ENCODE results near the gene OLFML1. TPM values are rescaled to one million over a fixed set of nuclear protein-coding genes. Genes with fewer than 3 reads are reported as not detected.

OLFML1 gene
- total RNA-seq, 2 experiments from 2014 or later, result not detected

GRCh38 chr11:7538466-7539454 is 53.5 kb downstream of the OLFML1 start:
- peaks cover 96% of the 10 kb centered on the region for H3K79me2 ChIP-seq (ENCODE audit: insufficient read depth, low read depth, low read length)
- H3K27ac ChIP-seq (ENCODE audit: low read depth, low read length, poor library complexity, severe bottlenecking), result no peak overlapping the region
- no TSS peak for BruUV-seq (replicated peaks)
- no peak overlapping the region for H2AFZ ChIP-seq (ENCODE audit: low read length)
- H3K4me2 ChIP-seq (ENCODE audit: low read length), result no peak overlapping the region
- H3K9me2 ChIP-seq (ENCODE audit: insufficient read depth, low read length), result no peaks in the 10 kb centered on the region
- no peak for DNase-seq (ENCODE audit: low spot score)
- H4K20me1 ChIP-seq (ENCODE audit: insufficient read depth, low read length), result peaks cover 60% of the 10 kb centered on the region; the same call in 1 of the 2 replicates
- H3K36me3 ChIP-seq (ENCODE audit: insufficient read depth, low read length), result peaks cover 55% of the 10 kb centered on the region
- intact Hi-C loops (cut with micrococcal nuclease; ENCODE audit: unreplicated experiment), result no loop called here
- H3K9me3 ChIP-seq (ENCODE audit: low read length), result no peaks in the 10 kb centered on the region
- CTCF ChIA-PET (ENCODE audit: unreplicated experiment), result no interaction called here
- TF ChIP-seq EZH2phosphoT487 (IDR thresholded peaks at IDR 0.05; ENCODE audit: borderline replicate concordance, low read depth, low read length), result no peak
- POLR2A ChIA-PET, result interaction anchor here (1.2 to 1.7 kb wide), 3 partner anchors 8 to 18 kb away, joined by 3 to 5 read pairs (median 3); no protein-coding TSS in a partner anchor
- peaks cover 23% of the 10 kb centered on the region for H3K4me1 ChIP-seq (ENCODE audit: insufficient read depth, low read length, poor library complexity, severe bottlenecking)
- H3K4me3 ChIP-seq (ENCODE audit: low read depth, low read length, poor library complexity, severe bottlenecking), result no peak overlapping the region

DNA sequence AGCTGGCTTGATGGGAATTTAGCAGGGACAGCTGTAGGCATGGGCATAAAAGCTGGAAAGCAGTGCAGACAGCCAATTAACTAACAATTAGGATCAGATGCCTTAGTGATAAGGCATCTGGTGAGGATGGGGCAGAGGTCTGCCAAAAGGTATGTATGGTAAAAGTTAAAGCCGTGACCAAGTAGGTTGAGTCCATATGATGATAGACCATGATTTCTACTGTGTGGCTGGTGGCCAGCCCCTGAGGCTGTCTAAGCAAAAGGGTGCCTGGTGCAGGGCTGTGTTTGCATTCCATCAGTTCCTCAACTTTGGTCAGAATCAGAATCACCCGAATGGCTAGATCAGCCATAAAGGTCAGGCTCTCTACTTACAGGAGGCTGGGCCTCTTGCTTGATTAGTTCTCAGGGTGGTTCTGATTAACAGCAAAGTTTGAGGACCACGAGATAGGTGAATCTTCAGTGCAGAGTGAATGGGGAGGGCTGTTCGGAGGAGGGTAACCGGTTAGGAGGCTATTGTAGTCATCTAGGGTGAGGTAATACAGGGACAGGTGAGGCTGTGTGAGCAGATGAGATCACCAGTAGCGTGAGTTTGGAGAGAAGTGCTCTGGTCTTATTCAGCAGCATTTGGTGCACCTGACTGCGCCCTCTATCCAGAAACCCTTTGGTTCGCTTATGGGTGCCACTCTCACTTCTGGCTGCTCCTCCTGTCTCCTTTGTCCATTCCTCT is 55.7 kb downstream of the OLFML1 start:
- H3K4me2 ChIP-seq (ENCODE audit: low read length), result no peak overlapping the region
- no peak overlapping the region for H3K27ac ChIP-seq (ENCODE audit: low read depth, low read length, poor library complexity, severe bottlenecking)
- peaks cover 49% of the 10 kb centered on the region for H3K36me3 ChIP-seq (ENCODE audit: insufficient read depth, low read length)
- H3K79me2 ChIP-seq (ENCODE audit: insufficient read depth, low read depth, low read length), result peaks cover 94% of the 10 kb centered on the region
- peaks cover 5% of the 10 kb centered on the region for H3K4me1 ChIP-seq (ENCODE audit: insufficient read depth, low read length, poor library complexity, severe bottlenecking)
- intact Hi-C loops (cut with micrococcal nuclease; ENCODE audit: unreplicated experiment), result no loop called here
- TF ChIP-seq, protein P1, sequence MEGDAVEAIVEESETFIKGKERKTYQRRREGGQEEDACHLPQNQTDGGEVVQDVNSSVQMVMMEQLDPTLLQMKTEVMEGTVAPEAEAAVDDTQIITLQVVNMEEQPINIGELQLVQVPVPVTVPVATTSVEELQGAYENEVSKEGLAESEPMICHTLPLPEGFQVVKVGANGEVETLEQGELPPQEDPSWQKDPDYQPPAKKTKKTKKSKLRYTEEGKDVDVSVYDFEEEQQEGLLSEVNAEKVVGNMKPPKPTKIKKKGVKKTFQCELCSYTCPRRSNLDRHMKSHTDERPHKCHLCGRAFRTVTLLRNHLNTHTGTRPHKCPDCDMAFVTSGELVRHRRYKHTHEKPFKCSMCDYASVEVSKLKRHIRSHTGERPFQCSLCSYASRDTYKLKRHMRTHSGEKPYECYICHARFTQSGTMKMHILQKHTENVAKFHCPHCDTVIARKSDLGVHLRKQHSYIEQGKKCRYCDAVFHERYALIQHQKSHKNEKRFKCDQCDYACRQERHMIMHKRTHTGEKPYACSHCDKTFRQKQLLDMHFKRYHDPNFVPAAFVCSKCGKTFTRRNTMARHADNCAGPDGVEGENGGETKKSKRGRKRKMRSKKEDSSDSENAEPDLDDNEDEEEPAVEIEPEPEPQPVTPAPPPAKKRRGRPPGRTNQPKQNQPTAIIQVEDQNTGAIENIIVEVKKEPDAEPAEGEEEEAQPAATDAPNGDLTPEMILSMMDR (conservative IDR thresholded peaks at IDR 0.05; ENCODE audit: low read length), result no peak
- no peak for TF ChIP-seq EZH2phosphoT487 (IDR thresholded peaks at IDR 0.05; ENCODE audit: borderline replicate concordance, low read depth, low read length)
- peaks cover 42% of the 10 kb centered on the region; the same call in 1 of the 2 replicates for H4K20me1 ChIP-seq (ENCODE audit: insufficient read depth, low read length)
- H2AFZ ChIP-seq (ENCODE audit: low read length), result no peak overlapping the region
- H3K9me3 ChIP-seq (ENCODE audit: low read length), result no peaks in the 10 kb centered on the region
- ChIA-PET POLR2A (no interaction called here), CTCF (ENCODE audit: unreplicated experiment) (no interaction called here)
- H3K4me3 ChIP-seq (ENCODE audit: low read depth, low read length, poor library complexity, severe bottlenecking), result no peak overlapping the region
- DNase-seq (ENCODE audit: low spot score), result no peak
- BruUV-seq (replicated peaks), result no TSS peak
- H3K9me2 ChIP-seq (ENCODE audit: insufficient read depth, low read length), result no peaks in the 10 kb centered on the region

DNA sequence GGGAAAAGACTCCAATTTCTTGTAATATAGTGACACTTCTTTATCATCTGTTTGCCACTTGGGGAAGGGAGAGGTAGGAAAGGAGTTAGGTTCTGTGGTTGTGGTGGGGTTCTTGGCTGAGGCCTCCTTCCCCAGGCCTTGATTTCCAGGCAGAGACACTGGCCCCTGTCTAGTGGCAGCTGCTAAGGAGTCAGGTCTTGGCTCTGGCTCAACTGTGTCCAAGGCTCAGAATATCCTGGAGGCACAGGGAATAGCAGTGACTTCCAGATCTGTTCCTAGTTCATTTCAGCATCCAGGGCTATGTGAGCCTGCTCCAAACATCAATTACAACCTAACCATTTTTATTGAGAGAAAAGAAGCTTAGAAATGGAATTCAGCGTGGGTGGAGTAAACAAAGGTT is 58.0 kb downstream of the OLFML1 start:
- Histone ChIP-seq H2AFZ (ENCODE audit: low read length) (no peak overlapping the region), H4K20me1 (ENCODE audit: insufficient read depth, low read length) (peaks cover 39% of the 10 kb centered on the region), H3K27ac (ENCODE audit: low read depth, low read length, poor library complexity, severe bottlenecking) (no peak overlapping the region), H3K79me2 (ENCODE audit: insufficient read depth, low read depth, low read length) (peaks cover 95% of the 10 kb centered on the region), H3K9me2 (ENCODE audit: insufficient read depth, low read length) (no peaks in the 10 kb centered on the region), H3K4me2 (ENCODE audit: low read length) (no peak overlapping the region), H3K36me3 (ENCODE audit: insufficient read depth, low read length) (peaks cover 48% of the 10 kb centered on the region), H3K4me1 (ENCODE audit: insufficient read depth, low read length, poor library complexity, severe bottlenecking) (peaks cover 4% of the 10 kb centered on the region), H3K9me3 (ENCODE audit: low read length) (no peaks in the 10 kb centered on the region), H3K4me3 (ENCODE audit: low read depth, low read length, poor library complexity, severe bottlenecking) (no peak overlapping the region)
- no peak for DNase-seq (ENCODE audit: low spot score)
- BruUV-seq (replicated peaks), result no TSS peak
- ChIA-PET CTCF (ENCODE audit: unreplicated experiment) (no interaction called here), POLR2A (interaction anchor here (0.6 to 1.0 kb wide), 2 partner anchors 22 to 1201 kb away, joined by 3 to 5 read pairs; no protein-coding TSS in a partner anchor)
- TF ChIP-seq, protein P1 (conservative IDR thresholded peaks at IDR 0.05; ENCODE audit: low read length), result no peak
- no peak for TF ChIP-seq EZH2phosphoT487 (IDR thresholded peaks at IDR 0.05; ENCODE audit: borderline replicate concordance, low read depth, low read length)
- intact Hi-C loops (cut with micrococcal nuclease; ENCODE audit: unreplicated experiment), result no loop called here
